Fibroblast of upper back skin (primary cell): ENCODE measurements around the gene CAPN9.

ENCODE experiments used
- DNase-seq: peaks from one replicate; pipeline ENCODE4 v3.0.0-alpha.2; 2013

The CAPN9 gene

DNA sequence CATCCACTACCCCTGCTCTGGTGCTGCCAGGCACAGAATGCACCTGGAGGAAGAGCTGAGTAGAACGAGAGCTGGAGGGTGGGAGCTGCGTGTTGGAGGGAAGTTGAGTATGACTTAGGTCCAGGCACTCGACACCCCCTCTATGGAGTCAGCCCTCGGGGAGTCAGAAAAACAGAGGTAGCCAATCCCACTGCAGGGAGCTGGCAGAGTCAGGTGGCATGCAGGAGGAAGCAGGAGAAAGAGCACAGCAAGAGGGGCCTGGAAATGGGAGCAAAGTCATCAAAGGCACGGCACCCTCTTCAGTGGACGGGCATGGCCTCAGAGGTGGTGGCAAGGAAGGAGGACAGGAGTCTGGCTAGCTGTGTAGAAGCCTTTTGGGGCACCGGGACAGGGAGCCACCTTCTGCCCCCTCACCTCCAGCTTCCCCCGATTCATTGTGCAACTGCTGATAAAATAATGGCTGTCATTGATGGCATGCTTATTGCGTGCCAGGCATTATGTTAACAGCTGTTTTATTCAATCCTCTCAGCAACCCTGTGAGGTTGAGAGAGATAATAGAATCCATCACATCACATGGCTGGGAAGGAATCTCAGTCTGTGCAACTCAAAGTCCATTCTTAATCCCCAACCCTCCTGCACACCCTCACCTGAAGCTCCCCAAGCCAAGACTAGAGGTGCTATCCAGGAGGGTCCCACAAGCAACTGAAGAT lies 79.1 kb downstream of the CAPN9 start:
- DNase-seq = no peak

DNA sequence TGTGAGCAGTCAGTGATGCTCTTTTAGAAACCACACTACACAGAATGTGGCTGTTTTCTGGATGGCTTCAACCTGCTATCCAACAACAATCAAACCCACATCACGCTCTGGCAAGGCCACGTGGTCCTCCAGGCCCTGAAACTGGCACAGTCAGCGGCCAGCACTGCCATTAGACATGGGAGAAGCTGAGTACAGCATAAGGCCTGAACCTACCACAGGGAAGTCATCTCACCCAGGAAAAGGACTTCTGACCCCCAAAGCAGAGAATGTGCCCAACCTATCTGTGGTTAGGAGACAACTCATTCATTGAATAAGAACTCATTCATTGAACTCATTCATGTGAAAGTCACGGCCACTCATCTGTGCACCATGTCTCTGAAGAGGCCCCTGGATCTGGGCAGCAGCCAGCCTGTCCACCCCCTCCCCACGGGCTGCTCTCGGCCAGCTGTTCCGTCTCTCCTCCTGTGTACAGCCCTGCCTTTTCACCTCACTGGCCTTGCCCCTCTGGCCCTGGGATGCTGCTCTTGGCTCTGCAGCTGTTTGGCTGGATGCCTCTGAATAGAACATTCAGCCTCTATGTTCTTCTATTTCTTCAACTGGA lies 80.0 kb downstream of the CAPN9 start:
- DNase-seq = peak; percentile 28

DNA sequence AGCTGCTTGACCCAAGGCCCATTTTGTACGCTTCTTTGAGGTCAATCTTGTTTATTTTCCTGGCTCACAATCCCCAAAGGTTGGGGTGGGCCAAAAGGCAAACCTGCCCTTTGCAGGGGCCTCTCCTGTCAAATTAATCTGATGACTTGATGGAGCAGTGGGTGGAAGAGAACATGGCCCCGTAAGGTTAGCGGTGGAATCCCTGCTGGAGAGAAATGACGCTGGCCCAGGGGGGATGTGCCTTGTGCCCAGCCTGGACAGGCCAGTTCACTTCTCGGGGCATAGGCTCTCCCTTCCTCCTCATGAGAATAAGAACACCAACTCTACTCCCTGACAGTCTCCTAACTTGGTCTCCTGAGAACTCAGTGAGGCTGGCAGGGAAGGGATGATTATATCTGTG lies 80.6 kb downstream of the CAPN9 start:
- no peak for DNase-seq

DNA sequence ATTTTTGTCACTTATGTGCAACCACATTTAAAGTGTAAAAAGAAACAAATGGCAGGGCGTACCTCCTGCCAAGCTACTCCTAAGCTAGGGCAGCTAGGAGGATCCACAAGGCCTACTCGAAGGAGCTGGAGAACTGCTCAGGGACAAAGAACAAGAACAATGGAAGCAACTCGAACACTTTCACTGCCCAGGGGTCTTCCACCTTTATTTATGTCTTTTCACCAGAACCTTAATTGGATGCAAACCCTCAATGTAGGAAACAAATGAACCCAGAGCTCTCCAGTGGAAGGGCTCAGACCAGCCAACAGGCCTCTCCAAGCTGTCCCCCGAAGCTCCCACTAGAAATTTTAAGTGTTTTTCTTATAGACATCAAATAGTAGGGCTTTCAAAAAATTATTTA lies 81.2 kb downstream of the CAPN9 start:
- DNase-seq = no peak

DNA sequence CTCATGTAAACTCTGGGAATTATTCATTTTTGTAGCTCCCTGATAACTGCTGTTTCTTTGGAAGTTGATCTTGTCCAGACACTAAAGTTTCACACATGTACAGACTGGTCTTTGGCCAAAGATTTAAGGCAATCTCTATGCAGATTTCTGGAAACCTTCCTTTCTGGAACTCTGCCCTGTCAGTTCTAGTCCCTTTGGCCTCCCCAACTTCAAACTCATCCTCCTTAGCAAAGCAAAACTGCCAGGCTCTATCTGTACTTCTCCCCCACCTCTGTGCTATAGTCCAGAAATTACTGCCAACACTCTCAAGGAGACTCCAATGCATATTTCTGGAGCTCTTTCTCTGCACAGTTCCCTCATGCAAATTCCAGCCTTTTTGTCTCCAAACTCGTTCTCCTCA lies 84.6 kb downstream of the CAPN9 start:
- DNase-seq = peak; percentile 43

DNA sequence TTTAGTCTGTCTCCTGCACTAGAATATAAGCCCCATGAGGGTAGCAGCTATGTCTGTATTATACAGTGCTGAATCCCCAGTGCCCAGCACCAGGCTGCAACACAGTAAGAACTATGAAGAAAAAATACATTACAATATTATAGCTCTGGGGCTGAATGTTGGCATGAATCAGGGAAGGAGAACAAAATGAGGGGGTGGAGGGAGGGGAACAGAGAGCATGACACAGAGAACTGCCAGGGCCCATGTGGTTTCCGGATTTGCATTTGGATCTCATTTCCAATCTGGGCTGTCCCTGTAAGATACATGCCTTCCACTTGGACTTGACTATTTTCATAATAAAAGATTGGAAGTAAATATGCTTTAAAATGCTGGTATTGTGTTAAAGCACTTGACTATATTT lies 85.3 kb downstream of the CAPN9 start:
- no peak for DNase-seq

DNA sequence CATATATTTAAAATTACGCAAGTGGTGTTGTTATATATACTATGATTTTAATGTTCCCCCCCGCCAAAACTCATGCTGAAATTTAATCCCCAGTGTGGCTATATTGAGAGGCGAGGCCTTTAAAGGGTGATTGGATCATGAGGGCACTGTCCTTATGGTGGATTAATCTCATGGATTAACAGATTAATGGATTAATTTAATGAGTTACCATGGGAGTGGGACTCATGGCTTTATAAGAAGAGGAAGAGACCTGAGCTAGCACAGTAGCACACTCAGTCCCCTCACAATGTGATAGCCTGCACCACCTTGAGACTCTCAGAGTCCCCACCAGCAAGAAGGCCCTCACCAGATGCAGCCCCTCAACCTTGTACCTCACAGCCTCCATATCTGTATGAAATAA lies 86.3 kb downstream of the CAPN9 start:
- DNase-seq = no peak

DNA sequence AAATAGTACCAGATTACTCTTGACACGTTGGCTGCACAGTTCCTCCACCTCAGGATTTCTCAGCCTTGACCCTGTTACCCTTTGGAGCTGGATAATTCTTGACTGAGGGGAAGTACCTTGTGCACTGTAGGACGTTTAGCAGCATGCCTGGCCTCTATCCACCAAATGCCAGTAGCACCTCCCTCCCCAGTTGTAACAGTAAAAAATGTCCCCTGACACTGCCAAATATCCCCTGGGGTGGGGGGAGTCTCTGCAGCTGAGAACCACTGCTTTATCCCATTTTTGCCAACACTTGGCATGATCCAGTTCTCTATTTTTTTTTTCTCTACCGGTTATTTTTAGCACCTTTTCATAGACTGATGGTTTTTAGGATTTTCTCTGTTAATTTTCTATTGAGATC lies 87.1 kb downstream of the CAPN9 start:
- no peak for DNase-seq

DNA sequence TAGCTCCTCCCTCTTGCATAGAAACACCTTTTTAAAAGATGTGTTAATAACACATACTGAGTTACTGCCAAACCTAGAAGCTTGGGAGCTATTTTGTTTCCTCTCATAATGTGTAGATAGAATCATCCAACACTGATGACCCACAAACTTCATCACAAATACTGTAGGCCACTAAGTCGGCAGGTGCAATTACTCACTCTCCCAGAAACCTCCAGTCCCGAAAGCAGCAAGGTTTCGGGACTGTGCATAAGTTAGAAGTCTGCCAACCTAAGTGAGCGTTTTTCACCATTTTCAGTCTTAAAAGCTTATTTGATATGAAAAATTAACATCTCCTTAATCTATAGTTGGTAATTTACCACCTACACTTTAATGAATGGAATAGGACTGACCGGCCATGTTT lies 89.2 kb downstream of the CAPN9 start:
- DNase-seq = no peak

DNA sequence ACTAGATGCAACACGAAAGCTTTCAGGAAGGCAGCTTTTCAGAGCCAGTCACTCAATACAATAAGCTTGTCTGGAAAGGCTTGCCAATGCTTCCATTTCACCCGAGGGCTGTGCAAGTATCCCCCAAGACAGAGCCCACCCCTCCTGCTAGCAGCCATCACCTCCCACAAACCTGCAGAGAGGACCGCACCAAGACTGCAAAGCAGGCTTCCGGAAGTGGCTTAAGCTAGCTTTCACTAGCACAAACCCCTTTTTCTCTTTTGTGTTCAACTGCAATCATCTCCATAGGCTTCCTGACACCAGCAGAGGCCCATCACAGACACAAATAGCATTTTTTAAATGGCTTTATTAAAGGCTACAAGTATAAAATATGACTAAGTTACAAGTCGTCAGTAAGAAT lies 89.6 kb downstream of the CAPN9 start:
- no peak for DNase-seq

DNA sequence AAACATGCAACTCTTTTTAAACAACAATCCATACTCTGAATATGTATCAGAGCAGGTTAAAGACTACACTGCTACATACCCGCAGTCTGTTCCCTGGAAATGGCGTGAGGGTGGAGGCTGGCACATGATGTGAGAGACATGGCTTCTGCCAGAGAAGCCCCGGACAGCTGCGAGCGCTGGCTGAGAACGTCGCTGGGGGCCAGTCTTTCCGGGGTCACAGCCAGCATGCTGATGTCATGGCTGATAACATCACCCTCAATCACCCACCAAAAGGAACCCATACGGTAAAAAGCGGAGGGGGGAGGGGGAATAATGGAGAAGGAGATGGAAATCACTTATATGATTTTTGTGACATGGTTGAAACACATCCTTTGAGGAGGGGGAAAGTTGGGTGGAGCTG lies 92.0 kb downstream of the CAPN9 start:
- DNase-seq = no peak

DNA sequence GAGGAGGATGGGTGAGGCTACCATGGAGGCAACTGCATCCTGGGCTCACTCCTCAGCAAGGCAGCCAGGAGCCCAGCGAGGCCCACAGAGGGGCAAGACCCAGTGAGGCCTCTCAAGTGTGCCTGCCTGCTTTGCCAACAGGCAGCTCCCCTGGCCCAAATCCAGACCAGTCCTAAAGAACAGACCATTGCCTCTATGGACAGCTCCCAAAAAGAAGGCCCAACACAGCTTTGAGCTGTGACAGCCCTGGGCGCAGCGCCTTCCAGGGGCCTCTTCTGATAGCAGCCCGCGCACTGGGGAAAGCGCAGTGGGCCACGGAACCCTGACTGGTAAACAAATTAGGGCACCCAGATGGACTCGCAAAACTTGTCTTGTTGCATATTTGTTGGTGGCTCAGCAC lies 95.6 kb downstream of the CAPN9 start:
- no peak for DNase-seq

DNA sequence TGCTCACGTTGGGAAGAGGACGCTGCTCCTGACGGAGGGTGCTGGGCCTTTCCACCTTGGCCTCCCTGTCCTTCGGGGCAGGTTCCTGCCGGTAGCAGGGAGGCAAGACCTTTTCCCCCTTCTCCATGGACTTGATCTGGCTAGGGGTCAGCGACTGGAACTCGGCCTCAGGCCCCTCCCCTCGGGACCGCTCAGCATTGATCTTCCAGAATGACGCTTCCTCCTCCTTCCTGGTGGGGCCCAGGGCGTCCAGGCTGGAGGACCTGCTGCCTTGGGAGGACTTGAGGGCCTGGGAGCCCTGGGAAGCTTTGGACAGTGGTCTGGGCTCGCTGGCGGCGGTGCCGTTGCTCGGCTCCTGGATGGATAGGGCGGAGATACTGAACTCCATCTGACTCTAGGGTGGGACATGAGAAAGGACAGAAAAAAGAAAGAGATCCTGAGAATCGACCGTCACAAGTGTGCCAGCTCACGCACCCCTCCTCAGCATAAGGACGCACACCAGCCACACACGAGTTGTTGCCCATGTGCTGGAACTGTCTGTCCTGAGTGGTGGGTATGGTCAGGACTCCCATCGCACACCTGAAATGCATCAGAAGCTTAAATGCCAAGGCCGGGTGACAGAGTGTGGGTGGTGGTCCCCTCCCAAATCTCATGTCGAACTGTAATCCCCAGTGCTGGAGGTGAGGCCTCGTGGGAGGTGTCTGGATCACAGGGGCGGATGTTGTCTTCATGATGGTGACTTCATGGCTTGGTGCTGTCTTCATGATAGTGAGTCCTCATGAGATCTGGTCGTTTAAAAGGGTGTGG lies 96.5 kb downstream of the CAPN9 start:
- no peak for DNase-seq

DNA sequence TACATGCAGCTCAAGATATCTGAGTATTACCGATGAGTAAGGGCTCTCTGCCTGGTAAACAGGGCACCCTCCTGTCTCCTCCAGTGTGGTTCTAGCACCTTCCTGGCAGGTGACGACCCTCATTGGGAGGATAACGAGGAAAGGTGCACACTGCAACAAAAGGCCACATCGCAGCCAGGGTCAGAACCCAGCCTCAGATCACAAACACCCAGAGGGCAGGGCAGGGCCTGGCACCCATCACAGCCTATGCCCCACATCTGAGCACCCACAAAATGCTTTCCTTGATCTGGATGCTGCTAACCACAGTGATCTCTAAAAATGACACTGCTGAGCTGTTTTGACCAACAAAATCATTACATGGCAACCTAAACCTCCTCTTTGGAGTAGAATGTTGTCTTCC lies 97.4 kb downstream of the CAPN9 start:
- no peak for DNase-seq

DNA sequence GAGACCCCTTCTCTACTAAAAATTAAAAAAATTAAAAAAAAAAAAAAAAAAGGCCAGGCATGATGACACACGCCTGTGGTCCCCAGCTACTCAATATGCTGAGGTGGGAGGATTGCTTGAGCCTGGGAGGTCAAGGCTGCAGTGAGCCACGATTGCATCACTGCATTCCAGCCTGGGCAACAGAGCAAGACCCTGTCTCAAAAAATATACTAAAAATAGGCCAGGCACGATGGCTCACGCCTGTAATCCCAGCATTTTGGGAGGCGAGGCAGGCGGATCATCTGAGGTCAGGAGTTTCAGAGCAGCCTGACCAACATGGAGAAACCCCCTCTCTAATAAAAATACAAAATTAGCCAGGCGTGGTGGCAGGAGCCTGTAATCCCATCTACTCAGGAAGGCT lies 98.0 kb downstream of the CAPN9 start:
- peak; percentile 66 for DNase-seq

DNA sequence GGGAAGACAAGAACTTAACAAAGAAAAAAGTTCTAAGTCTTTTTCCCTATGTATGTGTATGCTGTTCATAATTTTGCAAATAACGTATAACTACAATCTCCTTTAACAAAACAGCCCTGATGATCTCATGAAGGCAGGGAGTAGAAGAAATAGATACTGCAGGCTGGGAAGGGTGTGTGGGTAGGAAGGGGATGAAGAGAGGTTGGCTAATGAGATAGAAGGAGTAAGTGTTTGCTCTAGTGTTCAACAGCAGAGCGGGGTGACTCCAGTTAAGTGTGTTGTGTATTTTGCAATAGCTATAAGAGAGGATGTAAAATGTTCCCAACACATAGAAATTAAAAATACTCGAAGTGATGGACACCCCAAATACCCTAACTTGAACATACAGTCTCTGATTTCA lies 101.0 kb downstream of the CAPN9 start:
- DNase-seq = no peak

DNA sequence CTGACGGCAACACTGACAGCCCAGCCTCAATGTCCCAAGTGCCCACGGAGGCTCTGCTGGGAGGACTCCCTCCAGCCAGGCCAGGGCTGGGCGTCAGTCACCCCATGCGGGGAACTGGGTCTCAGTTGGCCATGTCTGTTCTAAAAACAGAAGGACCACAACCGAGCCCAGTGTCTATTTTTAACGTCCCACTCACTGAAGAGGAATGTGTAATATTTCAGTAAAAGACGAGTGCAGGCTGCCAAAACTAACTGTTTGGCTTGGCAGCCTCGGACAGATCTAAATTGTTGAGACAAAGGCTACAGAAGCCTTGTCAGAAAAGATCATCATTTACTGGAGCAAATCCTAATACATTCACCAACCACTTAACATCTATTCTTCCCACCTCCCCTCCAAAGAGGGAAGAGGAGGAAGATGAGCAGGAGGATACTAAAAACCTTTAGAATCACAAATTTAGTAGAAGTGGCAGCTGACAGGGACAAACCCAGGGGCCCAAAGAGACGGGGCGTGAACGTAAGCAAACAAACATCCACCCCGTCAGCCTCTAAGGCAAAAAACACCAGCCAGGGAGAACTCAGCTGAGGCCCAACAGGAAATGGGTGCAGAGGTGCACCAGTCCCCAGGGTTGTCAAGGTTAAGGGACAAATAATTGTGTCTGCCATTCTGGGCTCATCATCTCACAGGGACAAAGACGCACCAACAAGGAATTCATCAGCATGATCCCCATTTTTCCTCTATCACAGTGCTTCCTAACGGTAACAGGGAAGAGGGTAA lies 102.5 kb downstream of the CAPN9 start:
- peak; percentile 97 for DNase-seq

DNA sequence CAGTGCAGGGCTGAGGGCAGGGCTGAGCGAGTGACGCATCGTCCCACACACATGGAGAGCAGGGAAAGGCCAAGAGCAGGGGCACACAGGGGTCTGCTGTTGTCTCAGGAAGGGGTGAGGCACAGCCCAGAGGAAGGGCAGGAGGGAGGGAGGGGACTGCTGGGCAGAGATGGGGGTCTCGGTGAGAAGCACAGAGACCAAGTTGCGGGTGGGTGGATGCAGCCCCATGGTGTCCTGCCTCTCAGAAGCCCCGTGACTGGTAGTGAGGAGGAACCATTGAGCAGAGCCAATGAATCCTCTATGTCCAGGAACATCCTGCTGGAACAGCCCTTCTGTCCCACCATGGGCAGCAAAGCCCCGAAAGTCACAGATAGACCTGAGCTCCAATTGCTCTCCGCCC lies 103.4 kb downstream of the CAPN9 start:
- DNase-seq = no peak

DNA sequence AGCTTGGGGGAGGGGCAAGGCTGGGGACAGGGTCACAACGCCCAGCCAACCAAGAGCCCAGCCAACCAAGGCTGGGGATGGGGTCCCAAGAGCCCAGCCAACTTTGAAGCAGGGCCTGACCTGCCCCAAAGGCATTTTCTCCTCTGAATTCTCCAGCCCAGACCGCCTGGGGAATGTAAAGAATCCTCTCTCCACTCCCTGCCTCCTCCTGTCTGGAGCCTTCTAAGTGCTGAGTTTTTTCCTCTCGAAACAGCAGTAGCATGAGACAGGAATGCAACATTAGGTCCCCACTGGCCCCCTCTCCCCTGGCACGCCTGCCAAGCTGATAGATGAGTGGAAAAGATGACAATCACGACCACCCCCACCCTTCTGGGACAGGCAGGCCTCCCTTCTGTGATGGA lies 104.1 kb downstream of the CAPN9 start:
- DNase-seq = peak; percentile 96
